Measurements from ENCODE around the gene TBC1D22A. TPM values are rescaled to one million over a fixed set of nuclear protein-coding genes. Genes with fewer than 3 reads are reported as not detected.

Gene TBC1D22A
- total RNA-seq, 1 donor from 2014 or later, result 15.3 TPM

DNA sequence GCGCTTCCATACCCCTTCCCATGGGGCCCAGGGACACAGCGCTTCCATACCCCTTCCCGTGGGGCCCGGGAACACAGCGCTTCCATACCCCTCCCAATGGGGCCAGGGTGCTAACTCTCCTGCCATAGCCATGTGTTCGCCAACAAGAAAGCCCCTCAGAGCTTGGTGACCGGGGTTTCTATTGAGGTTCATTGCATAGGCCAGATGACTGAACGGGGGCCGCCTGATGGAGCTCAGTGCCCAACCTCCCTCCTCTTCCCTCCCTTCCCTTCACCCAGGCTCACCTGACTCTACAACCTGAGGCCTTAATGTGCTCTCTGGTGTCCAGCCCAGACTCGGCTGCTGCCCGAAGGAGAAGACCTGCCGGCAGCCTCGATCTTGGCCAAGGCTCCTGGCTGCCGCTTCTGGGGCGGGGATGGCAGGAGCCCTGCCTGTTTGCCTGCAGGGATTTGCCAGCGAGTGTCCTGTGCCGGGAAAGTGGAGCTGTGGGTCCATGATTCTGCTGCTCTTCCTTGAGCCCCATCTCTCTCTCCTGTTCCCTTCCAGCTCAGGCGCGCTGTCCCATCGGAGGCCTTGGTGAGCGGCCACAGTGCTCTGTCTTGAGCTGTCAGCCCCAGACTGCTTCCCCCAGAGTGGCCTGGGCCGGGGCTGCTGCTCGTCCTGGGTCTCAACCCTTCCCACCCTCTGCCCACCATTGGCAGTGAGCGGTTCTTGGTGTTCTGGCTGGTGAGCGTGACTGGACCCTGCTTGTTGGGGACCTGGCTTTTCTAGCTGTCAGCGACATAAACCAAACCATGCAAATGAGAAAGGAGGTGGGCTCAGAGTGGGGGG lies 267.0 kb downstream of the TBC1D22A start:
- DNase-seq (ENCODE audit: low read depth in 2 of 2), result no peak

DNA sequence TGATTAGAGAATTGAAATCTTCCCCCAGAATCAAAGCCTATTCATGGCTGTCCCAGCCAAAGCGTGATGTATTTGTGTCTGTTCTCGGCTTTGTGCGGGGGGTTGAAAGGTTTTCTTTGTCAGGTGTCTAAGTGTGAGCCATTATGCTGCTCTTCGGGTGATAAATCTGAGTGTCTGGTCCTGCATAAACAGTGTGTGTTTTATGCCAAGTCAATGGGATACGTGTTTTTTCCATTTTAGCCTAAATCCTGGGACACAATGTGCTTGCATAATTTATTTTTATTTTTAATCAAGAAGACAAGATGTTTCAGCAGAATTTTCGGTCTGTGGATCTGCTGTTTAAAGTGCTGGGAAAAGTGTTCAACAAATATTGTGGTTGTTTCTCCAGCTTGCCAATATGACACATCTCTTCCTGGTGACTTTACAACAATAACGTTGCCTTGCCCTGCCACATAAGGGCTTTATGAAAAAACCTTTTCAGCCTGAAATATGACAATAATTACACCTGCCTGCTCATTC lies 267.8 kb downstream of the TBC1D22A start:
- DNase-seq (ENCODE audit: low read depth in 2 of 2), result peak; percentile 65 to 86

DNA sequence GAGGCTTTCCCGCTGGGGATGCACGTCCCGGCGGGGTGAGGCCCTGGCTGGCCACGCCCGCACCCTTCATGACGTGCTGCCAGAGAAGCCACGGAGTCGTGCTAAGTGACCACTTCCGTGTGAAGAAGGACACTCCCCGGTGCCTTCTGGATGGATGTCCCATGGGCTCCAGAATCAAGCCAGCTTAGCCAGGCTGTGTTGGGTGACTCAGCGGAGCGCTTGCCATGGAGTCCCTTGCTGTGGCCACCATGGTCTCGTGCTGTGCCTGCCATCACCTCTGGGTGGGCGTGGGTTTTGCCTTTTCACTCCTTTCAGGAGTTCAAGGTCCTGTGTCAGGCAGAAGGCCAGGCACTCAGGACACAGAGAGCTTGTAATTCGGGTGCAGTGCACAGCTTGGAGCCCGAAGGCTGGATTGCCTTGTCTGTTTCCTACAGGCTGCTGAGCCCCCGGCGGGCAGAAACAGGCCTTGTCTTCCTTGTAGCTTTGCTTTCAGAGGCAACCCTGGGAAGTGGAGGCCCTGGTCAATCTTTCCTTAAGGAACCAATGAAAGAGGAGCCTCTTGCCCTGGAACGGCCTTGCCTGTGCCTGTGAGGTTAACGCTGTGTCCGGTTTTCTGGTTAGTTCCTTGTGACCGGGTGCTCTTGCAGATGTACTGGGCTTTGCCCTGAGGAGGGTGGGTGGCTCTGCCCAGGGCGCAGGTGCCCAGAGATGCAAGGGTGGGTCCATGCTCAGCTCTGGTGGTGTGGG lies 268.6 kb downstream of the TBC1D22A start:
- DNase-seq (ENCODE audit: low read depth in 2 of 2), result no peak

DNA sequence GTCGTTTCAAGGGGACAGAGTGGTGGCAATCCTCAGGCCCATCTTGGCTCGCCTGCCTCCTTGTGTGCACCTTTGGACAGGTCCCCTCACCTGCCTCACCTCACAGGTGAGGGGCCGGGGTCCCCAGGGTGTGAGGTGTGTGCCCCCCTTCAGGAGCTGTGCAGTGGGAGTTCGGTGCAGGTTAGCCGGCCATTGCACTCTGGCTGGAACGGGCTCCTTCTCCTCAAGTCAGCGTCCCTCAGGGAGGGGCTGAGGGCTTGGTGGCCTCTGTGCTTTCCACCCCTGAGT lies 269.1 kb downstream of the TBC1D22A start:
- no peak for DNase-seq (ENCODE audit: low read depth in 2 of 2)

DNA sequence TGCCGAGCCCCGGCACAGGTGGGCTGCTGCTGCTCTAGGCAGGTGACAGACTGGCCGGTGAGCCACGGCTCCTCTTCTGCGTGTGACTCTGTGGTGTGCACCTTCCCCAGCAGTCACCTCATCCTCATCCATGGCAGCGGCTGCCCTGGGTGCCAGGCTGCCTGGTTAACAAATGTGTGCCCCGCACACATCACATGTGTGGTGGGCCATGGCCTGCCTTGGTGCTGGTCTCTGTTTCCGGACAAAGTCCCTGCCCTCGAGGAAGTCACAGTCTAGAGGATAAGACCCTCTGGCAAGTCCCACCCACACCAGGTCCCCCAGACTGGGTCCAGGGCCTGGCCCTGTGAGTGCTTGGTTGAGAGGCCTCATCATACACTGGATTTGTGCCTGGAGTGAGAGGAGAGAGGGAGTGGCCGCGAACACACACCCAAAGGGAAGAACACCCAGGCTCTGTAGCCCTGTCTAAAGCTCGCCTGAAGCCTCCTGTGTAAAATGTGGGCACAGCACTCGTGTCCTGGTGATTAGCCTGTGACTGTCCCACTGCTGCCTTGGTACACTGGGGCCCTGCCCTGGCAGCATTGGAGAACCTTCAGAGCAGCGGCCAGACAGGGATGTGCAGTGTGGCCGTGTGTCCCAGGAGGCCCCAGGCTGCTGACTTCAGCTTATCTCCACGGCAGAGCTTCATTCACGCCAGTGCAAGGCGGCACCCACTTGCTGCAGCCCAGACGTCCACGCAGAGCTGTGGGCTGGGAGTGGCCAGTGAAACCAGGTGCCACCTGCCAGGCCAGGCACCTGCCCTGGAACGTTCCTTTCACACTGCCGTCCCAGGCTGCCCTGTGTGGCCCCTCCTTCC lies 269.9 kb downstream of the TBC1D22A start:
- DNase-seq (ENCODE audit: low read depth in 2 of 2), result no peak

DNA sequence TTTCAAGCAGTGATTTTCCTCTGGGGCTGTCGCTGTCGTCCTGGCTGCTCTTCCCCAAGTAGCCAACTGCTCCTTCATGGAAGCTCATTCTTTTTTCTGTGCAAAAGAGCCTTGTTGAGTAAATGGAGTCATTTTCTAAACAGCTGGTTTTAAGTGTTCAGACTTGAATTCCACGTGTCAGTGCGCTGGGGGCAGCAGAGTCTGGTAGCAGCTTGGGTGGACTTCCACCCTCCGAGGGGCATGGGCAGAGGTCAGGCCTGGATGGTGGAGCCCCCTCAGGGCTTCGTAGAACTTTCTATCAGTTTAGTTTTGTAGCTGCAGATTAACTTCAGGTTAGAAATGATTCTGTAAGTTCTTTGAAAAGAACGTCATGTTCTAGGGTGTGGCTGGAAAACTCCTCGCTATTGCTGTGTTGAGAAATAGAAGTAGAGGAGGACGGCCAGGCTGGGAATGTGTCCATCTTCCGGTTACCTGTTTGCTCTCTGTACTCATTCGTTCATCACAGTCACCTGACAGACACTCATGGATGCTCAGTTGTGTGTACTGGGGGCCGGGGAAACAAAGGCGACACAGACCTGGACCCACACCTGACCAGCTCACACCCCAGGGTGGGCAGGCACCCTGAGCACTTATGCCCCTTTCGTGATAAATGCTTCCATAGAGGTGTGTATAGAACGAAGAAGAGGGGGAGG lies 270.7 kb downstream of the TBC1D22A start:
- no peak for DNase-seq (ENCODE audit: low read depth in 2 of 2)

DNA sequence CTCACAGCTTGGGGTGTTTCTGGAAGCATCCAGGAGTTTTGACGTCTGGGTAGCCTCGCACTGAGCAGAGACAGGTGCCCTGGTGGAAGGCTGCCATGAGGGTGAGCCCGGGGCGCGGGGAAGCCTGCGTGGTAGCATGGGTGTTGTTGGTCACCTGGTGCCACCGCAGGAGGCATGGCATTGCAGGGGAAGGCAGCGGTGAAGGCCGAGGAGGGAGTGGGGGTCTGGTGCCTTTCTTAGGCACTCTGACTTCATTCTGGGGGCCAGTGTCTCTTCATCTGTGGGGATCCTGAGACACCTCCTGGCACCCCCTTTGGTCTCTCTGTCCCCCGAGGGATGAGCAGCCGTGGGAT lies 271.2 kb downstream of the TBC1D22A start:
- no peak for DNase-seq (ENCODE audit: low read depth in 2 of 2)

DNA sequence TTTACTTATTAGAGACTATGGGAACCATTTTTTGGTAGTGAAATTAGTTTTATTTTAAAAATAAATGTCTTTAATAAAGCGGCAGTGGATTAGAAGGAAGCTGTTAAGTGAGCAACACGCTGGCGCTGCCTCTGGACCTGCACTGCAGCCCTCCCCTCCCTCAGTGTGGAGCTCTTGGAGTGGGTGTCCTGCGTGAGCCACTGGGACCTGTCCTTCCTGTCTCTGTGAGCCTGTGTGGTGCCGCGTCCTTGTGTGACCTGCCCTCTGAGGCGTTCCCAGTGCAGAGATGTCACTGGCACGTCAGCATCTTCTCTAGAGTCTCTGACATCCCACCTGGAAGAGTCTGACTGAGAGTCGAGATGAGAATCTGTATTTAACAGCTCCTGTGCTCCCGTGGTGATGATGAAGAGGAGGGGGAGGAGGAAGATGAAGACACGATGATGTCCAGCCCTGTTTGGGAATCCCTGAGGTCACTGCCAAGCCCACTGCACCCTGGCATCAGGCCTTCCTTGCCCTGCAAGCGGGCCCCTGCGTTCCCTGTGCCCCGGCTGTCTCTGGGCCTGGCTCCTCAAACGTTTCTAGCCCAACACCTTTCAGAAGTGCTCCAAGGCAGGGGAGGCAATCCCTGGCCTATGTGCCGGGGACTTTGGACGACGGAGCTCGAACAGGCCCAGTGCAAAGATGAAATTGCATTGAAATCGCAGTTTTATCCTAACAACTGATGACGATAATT lies 271.8 kb downstream of the TBC1D22A start:
- no peak for DNase-seq (ENCODE audit: low read depth in 2 of 2)

DNA sequence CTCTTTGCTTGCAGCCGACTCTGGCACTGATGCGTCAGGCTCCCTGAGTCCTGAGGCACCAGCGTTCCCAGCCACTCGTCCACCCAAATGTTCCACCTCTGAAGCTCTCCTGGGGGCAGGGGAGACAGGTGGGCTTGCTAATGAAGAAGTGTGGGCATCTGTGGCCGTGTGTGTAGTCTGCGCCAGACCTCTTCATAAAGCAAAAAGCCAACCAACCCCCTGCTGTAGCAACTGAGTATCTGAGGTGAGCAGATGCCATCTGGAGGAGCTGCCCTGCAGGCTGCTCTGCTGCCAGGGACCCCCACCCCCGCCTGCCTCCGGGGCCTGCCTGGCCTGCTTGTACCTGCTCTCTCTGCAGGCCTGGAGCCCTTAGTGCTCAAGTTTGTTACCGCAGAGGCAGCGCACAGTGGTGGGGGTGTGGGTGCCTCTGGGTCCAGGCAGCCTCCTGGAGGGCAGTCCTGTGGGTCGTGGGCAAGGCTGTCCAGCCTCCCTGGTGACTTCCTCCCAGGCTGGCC lies 272.5 kb downstream of the TBC1D22A start:
- DNase-seq (ENCODE audit: low read depth in 2 of 2), result no peak

DNA sequence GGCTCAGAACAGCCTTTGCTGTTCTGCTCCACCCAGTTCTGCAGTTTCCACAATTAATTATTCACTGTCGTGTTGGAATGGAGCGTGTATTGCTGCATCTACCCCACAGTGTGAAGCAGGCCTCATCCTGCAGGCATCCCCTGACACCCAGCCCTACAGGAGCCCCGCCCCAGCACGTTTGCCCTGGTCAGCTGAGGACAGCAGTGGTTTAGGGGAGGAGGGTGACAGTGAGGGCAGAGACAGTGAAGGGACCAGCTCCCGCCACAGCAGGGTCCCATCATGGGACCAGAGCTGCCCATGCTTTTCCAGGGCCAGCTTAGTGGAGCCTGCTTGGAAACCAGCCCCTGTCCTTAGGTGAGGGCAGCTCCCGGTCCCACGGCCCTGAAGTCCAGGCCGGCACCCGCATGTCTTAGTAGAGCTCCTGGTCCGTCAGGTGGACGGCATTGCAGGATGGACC lies 273.0 kb downstream of the TBC1D22A start:
- DNase-seq (ENCODE audit: low read depth in 2 of 2), result no peak

DNA sequence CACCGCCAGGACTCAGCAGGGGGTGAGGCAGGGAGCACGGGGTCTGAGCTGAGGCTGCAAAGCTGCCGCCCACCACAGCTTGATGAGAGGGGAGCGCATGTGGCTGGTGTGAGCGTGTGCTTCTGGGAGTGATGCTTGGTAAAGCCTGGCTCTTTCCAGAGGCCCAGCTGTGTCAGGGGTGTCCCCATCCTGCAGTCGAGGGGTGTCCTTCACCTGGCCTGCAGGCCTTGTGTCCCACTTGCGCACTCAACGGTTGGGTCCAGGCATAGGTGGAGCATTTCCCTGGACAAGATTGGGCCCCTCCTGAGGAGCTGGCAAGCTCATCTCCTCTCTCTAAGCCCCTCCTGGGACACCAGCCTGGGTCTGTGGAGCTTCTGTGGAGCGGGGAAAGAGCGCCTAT lies 273.9 kb downstream of the TBC1D22A start:
- no peak for DNase-seq (ENCODE audit: low read depth in 2 of 2)

DNA sequence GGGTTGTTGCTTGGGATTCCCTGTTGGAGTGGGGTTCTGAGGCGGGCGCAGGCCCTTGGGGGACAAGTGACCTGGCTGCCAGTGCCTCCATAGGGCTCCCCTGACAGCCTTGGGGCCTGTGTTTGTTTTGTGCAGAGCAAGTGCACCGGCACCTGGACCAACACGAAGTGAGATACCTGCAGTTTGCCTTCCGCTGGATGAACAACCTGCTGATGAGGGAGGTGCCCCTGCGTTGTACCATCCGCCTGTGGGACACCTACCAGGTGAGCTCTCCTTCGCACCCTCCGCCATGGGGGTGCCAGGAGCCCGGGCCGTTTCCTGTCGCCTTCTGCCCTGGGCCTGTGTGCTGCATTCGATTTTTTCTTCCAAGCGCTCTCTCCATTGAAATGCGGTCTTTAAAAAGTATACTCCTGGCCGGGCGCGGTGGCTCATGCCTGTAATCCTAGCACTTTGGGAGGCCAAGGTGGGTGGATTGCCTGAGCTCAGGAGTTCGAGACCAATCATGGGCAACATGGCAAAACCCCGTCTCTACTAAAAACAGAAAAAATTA lies 274.6 kb downstream of the TBC1D22A start:
- no peak for DNase-seq (ENCODE audit: low read depth in 2 of 2)

DNA sequence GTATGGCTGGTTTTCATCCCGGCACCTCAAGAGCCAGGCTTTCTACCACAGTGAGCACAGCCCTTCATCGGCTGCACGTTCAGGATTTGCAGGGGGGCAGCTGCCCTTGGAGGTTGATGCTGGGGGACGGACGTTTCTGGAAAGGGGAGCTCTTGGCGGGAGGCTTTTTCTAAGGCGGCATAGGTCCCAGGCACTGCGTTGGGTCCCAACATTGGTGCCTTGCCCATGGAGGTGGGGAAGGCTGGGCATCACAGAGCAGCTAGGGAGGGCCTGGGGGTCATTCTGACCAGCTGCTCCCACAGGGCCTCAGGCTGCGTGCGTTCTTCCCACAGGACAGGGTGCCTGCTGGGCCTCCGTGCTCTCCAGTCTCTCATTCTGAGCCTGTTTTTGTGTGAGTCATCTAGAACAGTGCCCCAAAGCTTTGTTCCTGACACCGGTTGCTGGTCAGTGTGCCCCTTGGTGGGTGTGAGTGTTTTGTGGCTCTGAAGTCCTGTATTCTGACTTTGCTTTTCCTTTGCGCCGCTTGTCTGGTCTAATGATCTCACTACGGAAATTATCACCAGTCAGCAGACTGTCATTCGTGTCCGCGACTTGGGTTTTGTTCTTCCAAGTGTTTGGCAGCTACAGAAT lies 275.9 kb downstream of the TBC1D22A start:
- DNase-seq (ENCODE audit: low read depth in 2 of 2), result no peak

DNA sequence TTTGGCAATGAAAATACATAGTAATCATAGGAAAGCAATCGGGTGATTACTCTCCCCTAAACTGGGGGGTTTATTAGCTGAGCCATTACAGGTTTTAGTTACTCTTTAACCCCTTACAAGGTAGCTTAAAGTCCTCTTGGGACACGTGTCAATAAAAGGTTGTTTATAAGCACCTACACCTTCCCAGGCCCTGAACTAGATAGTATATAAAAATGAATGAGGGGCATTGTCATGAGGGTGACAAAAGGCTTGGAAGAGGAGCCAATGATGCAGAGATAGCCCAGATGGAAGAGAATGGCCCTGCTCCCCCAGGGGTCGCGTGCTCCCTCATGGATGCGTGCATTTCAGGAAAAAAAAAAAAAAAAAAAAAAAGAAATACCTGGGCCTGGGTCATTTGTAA lies 276.9 kb downstream of the TBC1D22A start:
- DNase-seq (ENCODE audit: low read depth in 2 of 2), result no peak

DNA sequence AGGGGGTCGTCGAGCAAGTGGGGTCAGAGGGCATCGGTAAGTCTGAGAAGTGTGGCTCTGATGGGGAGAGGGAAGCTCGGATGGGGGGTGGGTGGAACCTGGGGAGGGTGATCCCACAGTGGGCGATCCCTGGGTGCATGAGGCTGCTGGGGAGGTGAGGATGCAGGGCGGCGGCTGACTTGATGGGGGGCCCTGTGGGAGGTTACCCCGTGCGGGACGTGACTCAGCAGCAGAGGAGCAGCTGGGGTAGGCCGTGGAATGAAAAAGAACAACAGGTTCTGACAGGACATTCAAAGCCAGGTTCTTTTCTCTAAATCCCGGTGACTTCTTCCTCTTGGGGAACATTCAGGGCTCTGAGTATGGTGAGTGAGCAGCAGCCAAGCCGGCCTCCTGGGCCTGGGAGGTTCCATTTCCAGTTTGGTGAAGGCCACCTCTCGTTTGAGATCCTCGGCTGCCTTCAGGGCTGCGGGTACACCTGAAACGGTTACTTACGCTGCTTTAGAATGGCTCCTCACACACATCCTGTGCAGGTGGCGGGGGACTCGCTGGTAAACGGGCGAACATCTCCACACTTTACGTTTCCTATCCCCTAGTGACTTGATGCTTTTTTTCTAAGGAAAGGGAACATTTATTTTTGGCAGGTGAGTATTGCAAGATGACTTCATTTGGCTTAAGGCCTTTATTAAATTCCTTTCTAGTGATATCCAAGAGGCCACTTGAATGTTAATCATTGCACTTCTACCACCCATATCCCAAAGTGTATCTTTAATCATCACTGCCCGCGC lies 278.2 kb downstream of the TBC1D22A start:
- DNase-seq (ENCODE audit: low read depth in 2 of 2), result no peak

DNA sequence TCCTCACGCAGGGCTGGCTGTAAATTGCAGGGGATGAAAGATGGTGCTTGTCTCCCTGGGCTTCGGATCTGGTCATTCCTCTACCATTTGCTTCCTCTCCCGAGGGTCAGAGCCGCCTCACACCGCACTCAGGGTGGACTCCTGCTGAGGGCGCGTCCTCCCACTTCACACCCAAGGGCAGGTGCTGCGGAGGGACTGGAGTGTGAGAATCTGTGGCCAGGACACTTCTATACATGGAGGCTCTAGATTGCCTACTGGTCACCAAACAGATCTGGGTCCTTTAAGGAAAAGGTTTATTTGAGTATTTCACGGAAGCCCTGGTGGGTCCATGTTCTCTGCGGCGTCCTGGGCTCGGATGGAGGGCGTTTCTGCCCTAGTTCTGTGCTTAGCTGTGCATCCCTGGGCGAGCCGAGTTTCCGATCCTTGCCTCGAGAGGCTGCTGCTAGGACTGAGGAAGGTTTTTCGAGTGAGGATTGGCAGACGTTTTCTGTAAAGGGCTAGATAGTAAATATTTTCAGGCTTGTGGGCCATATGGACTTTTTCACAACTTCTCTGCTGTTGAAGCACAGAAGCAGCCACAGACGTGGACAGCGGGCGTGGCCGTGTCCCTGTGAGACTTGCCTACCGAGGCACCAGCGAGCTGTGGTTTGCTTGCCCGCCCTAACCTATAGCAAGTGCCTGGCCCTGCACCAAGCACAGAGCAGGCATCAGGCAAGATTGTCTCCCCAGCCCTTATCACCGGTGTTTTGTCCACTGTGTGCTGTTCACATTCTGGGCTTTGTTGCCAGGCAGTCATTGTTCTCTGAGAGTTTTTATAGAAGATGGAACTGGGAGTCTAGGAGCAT lies 279.0 kb downstream of the TBC1D22A start:
- DNase-seq (ENCODE audit: low read depth in 2 of 2), result no peak

DNA sequence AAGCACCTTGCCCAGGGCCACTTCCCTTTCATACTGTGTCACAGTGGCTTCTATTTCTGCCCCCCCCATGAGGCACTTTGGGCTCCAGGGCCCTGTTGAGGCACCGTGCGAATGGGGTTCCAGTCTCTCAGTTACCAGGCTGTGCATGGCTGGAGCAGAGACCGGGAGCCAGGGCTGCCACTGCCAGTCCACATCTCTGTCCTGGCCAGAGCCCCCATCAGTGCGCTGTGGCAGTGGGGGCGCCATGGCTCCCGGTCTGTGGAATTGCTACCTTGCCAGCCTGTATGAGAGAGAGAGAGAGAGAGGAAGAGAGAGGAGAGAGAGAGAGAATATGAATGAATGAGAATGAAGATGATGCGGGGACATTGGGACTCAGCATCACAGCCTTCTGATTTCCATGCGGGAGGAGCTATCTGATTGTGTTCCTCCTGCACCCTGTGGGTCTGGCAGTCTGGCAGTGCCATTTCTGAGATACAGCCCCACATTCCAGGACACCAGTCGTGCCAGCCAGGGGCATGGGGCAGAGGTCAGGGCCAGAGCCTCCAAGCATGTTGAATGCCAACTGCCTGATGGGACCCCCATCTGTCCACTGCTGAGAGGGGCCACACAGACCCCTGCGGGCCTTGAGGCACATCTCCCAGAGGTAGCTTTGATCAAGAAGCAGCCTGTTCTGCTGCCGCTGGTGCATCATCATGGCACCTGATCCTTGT lies 279.8 kb downstream of the TBC1D22A start:
- DNase-seq (ENCODE audit: low read depth in 2 of 2), result no peak

All from lung microvascular endothelial cell (primary cell).